ENCODE measurements around the gene CFAP46. TPM values are rescaled to one million over a fixed set of nuclear protein-coding genes. Genes with fewer than 3 reads are reported as not detected.

CFAP46 gene
- total and polyA plus RNA-seq, 2 donors (not counting 1 experiment from before 2014, with no cell fraction given): 0.07 TPM; not detected in 1

GRCh38 chr10:132875435-132875834, 66.9 kb downstream of the CFAP46 start:
- ATAC-seq (ENCODE audit: low read depth): no peak

GRCh38 chr10:132873395-132873794, 69.0 kb downstream of the CFAP46 start:
- ChIA-PET CTCF (no interaction called here), POLR2A (no interaction called here)
- no peak overlapping the region for H2AFZ ChIP-seq (ENCODE audit: insufficient read depth, low read depth, low read length, poor library complexity, severe bottlenecking)
- WGBS (ENCODE audit: insufficient coverage): 88% methylated on average over 12 of the region's 12 CpGs
- H3K36me3 ChIP-seq (replicated peaks in 1 of 2; ENCODE audit: control extremely low read depth in 1 of 2, control insufficient read depth in 1 of 2, extremely low read depth in 1 of 2, insufficient read depth in 2 of 2, low read length in 1 of 2): no peaks in the 10 kb centered on the region
- H3K4me3 ChIP-seq (ENCODE audit: control extremely low read depth in 1 of 5, extremely low read depth in 1 of 5, insufficient read depth in 1 of 5, low read depth in 2 of 5, low read length in 4 of 5): no peak overlapping the region
- no peak for DNase-seq
- H3K9me3 Mint-ChIP-seq (ENCODE audit: insufficient read depth): peaks cover 6% of the 10 kb centered on the region
- no peaks in the 10 kb centered on the region for H3K4me1 ChIP-seq (ENCODE audit: control insufficient read depth in 2 of 2, insufficient read depth in 2 of 2, low read length in 2 of 2)
- H3K9me3 ChIP-seq (ENCODE audit: control extremely low read depth in 1 of 3, control insufficient read depth in 2 of 3, insufficient read depth in 1 of 3, low read length in 2 of 3): peaks cover 0 to 35% (median 0%) of the 10 kb centered on the region in 3 donors
- no peak overlapping the region for H3K27ac ChIP-seq (ENCODE audit: low read length in 2 of 2)
- H3K79me2 ChIP-seq (ENCODE audit: control insufficient read depth, insufficient read depth, low read length): no peaks in the 10 kb centered on the region
- H4K20me1 ChIP-seq (ENCODE audit: control insufficient read depth, insufficient read depth, low read length, poor library complexity, severe bottlenecking): no peaks in the 10 kb centered on the region
- intact Hi-C loops (cut with micrococcal nuclease): no loop called here
- H3K27me3 ChIP-seq (replicated peaks in 1 of 4; ENCODE audit: control extremely low read depth in 1 of 4, control insufficient read depth in 3 of 4, insufficient read depth in 4 of 4, low read length in 3 of 4): peaks cover 0 to 9% (median 0%) of the 10 kb centered on the region in 4 experiments
- peaks cover 29% of the 10 kb centered on the region for H3K27me3 Mint-ChIP-seq
- no peak overlapping the region for H3K9ac ChIP-seq (ENCODE audit: low read length)
- no peak overlapping the region for H3K4me3 Mint-ChIP-seq
- no peaks in the 10 kb centered on the region for H3K4me1 Mint-ChIP-seq
- ATAC-seq (ENCODE audit: low read depth): no peak
- H3K4me2 ChIP-seq (replicated peaks; ENCODE audit: low read depth, low read length, poor library complexity, severe bottlenecking): no peak overlapping the region
- TF ChIP-seq CTCF (IDR thresholded peaks at IDR 0.05) (no peak), EZH2 (IDR thresholded peaks at IDR 0.05; ENCODE audit: borderline replicate concordance, insufficient read depth, low read depth, low read length, poor library complexity, severe bottlenecking) (no peak)
- no peak overlapping the region for H3K27ac Mint-ChIP-seq

More at GRCh38 chr10:132875435-132875834, 66.9 kb downstream of the CFAP46 start:
- peaks cover 3% of the 10 kb centered on the region for H3K9me3 Mint-ChIP-seq (ENCODE audit: insufficient read depth)
- no peaks in the 10 kb centered on the region for H3K36me3 ChIP-seq (replicated peaks in 1 of 2; ENCODE audit: control extremely low read depth in 1 of 2, control insufficient read depth in 1 of 2, extremely low read depth in 1 of 2, insufficient read depth in 2 of 2, low read length in 1 of 2)
- POLR2A ChIA-PET: no interaction called here
- peaks cover 32% of the 10 kb centered on the region for H3K27me3 Mint-ChIP-seq
- H3K27ac Mint-ChIP-seq: no peak overlapping the region
- 40% methylated on average over 1 of the region's 2 CpGs for WGBS (ENCODE audit: insufficient coverage)
- no peaks in the 10 kb centered on the region for H3K4me1 Mint-ChIP-seq
- no peaks in the 10 kb centered on the region for H4K20me1 ChIP-seq (ENCODE audit: control insufficient read depth, insufficient read depth, low read length, poor library complexity, severe bottlenecking)
- H3K27me3 ChIP-seq (replicated peaks in 1 of 4; ENCODE audit: control extremely low read depth in 1 of 4, control insufficient read depth in 3 of 4, insufficient read depth in 4 of 4, low read length in 3 of 4): peaks cover 0 to 9% (median 0%) of the 10 kb centered on the region in 4 experiments
- no peak overlapping the region for H3K9ac ChIP-seq (ENCODE audit: low read length)
- no peak overlapping the region for H2AFZ ChIP-seq (ENCODE audit: insufficient read depth, low read depth, low read length, poor library complexity, severe bottlenecking)
- intact Hi-C loops (cut with micrococcal nuclease): no loop called here
- CTCF ChIA-PET: no interaction called here
- no peaks in the 10 kb centered on the region for H3K79me2 ChIP-seq (ENCODE audit: control insufficient read depth, insufficient read depth, low read length)
- TF ChIP-seq CTCF (IDR thresholded peaks at IDR 0.05) (no peak), EZH2 (IDR thresholded peaks at IDR 0.05; ENCODE audit: borderline replicate concordance, insufficient read depth, low read depth, low read length, poor library complexity, severe bottlenecking) (no peak)
- H3K9me3 ChIP-seq (ENCODE audit: control extremely low read depth in 1 of 3, control insufficient read depth in 2 of 3, insufficient read depth in 1 of 3, low read length in 2 of 3): peaks cover 0 to 25% (median 0%) of the 10 kb centered on the region in 3 donors
- H3K4me2 ChIP-seq (replicated peaks; ENCODE audit: low read depth, low read length, poor library complexity, severe bottlenecking): no peak overlapping the region
- H3K27ac ChIP-seq (ENCODE audit: low read length in 2 of 2): no peak overlapping the region
- no peak overlapping the region for H3K4me3 Mint-ChIP-seq
- no peak for DNase-seq
- no peak overlapping the region for H3K4me3 ChIP-seq (ENCODE audit: control extremely low read depth in 1 of 5, extremely low read depth in 1 of 5, insufficient read depth in 1 of 5, low read depth in 2 of 5, low read length in 4 of 5)
- H3K4me1 ChIP-seq (ENCODE audit: control insufficient read depth in 2 of 2, insufficient read depth in 2 of 2, low read length in 2 of 2): no peaks in the 10 kb centered on the region
